GM12891 (cell line): Measurements from ENCODE around the gene RUFY2.

Experiments
- POLR2A ChIP-seq: IDR thresholded peaks from 2 replicates; pipeline ENCODE4 v1.6.1; 2011; ENCODE audit warnings: low read depth, low read length, control low read depth
- POU2F2 ChIP-seq: IDR thresholded peaks from 2 replicates; pipeline ENCODE4 v1.6.1; 2011; ENCODE audit warnings: low read depth, mild to moderate bottlenecking, control low read depth, low read length, moderate library complexity
- SPI1 ChIP-seq: IDR thresholded peaks from 2 replicates; pipeline ENCODE4 v1.6.1; 2011; ENCODE audit warnings: low read depth, low read length, control low read depth
- TAF1 ChIP-seq: IDR thresholded peaks from 2 replicates; pipeline ENCODE4 v1.6.1; 2011; ENCODE audit warnings: low read depth, low read length, control low read depth

DNA sequence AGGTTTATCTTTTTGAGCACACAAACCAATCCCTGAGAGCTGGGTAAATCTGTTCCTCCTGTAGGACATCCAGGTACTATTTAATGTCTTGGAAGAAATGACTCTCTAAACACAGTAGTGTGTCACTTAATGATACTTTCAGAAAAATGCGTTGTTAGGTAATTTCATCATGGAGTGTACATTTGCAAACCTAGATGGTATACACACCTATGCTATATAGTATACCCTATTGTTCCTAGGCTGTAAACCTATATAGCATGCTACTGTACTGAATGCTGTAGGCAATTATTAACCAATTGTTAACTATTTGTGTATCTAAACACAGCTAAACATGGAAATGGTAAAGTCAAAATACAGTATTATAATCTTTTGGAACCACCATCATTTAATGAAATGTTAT, 10.1 kb downstream of the RUFY2 start:
- no peak for TF ChIP-seq POLR2A
- TF ChIP-seq TAF1: no peak
- TF ChIP-seq POU2F2: no peak
- TF ChIP-seq SPI1: no peak
